Endodermal cell (in vitro differentiated cells): ENCODE data around the gene RPS2. TPM values are rescaled to one million over a fixed set of nuclear protein-coding genes. Genes with fewer than 3 reads are reported as not detected.
A peak's percentile ranks its signal among the peaks of the same experiment; 100 is the strongest.
"Not testable (repeated sequence)": the region's sequence is repeated elsewhere in the genome, so short reads cannot be mapped to it uniquely, and the experiment has no call there.

Experiments
- DNase-seq: peaks from one replicate; pipeline ENCODE4 v3.0.0-alpha.2; 2017
- H3K27ac ChIP-seq: 2 replicates; pipeline ENCODE4 v1.5.1; 2013; ENCODE audit warnings: mild to moderate bottlenecking, low read depth, low read length, moderate library complexity
- H3K27me3 ChIP-seq: 2 replicates; pipeline ENCODE4 v1.6.1; 2013; ENCODE audit warnings: mild to moderate bottlenecking, low read length, moderate library complexity; ENCODE audit not compliant: insufficient read depth, control insufficient read depth, poor library complexity, severe bottlenecking
- H3K36me3 ChIP-seq: 2 replicates; pipeline ENCODE4 v1.7.0; 2013; ENCODE audit warnings: mild to moderate bottlenecking, low read length, moderate library complexity; ENCODE audit not compliant: control insufficient read depth, insufficient read depth
- H3K4me1 ChIP-seq: one replicate; pipeline ENCODE4 v1.7.0; 2013; ENCODE audit warnings: low read length; ENCODE audit not compliant: control insufficient read depth, insufficient read depth
- H3K4me3 ChIP-seq: 2 replicates; pipeline ENCODE4 v1.5.1; 2013; ENCODE audit warnings: mild to moderate bottlenecking, low read length, moderate library complexity
- H3K9ac ChIP-seq: 2 replicates; pipeline ENCODE4 v1.6.1; 2013; ENCODE audit warnings: mild to moderate bottlenecking, low read length, moderate library complexity; ENCODE audit not compliant: poor library complexity, severe bottlenecking; ENCODE audit errors: extremely low read depth
- H3K9me3 ChIP-seq: 2 replicates; pipeline ENCODE4 v1.6.1; 2013; ENCODE audit warnings: mild to moderate bottlenecking, low read length, moderate library complexity; ENCODE audit not compliant: control insufficient read depth
- H3K27ac Mint-ChIP-seq: 2 replicates; pipeline ENCODE4 v1.8.0; 2020; ENCODE audit warnings: mixed read lengths
- H3K27me3 Mint-ChIP-seq: 2 replicates; pipeline ENCODE4 v1.8.0; 2021; ENCODE audit warnings: mild to moderate bottlenecking, mixed read lengths; ENCODE audit not compliant: insufficient read depth
- H3K36me3 Mint-ChIP-seq: 2 replicates; pipeline ENCODE4 v1.8.0; 2020; ENCODE audit warnings: low read depth, mixed read lengths
- H3K4me1 Mint-ChIP-seq: 2 replicates; pipeline ENCODE4 v1.8.0; 2020; ENCODE audit warnings: mixed read lengths
- H3K4me3 Mint-ChIP-seq: 2 replicates; pipeline ENCODE4 v1.8.0; 2020; ENCODE audit warnings: mild to moderate bottlenecking, moderate library complexity, mixed read lengths
- H3K9me3 Mint-ChIP-seq: 2 replicates; pipeline ENCODE4 v1.8.0; 2020; ENCODE audit warnings: mild to moderate bottlenecking, mixed read lengths
- CTCF ChIP-seq: fragments of 200-600 bp; sonication (generic); conservative IDR thresholded peaks from 2 replicates; pipeline ENCODE4 v1.5.0; 2021; ENCODE audit warnings: antibody characterized with exemption, mild to moderate bottlenecking
- WGBS, 2 experiments: methylation state at CpG; one replicate each; pipeline versions ENCODE4 v1.1.5 to v1.1.7; 2013; ENCODE audit warnings: missing lambda C conversion rate in 2 of 2, mixed read lengths in 1 of 2; ENCODE audit not compliant: insufficient coverage in 1 of 2, insufficient read length in 1 of 2; 5-methylcytosine and 5-hydroxymethylcytosine counted together
- total RNA-seq, 2 donors: library from RNA; stranded (reverse); fragmentation: NEBNext Ultra II Directional in 1 of 2; extraction: Animal tissue kit (Norgen Biotek cat#: 25700) in 1 of 2; gene quantifications; 2 replicates in 1 of 2; 3 replicates in 1 of 2; pipeline ENCODE4 v1.2.1, GENCODE V29; 2021

The RPS2 gene
- total RNA-seq, 2 donors from 2014 or later: 3,064 to 3,492 TPM

GRCh38 chr16:1920727-1921171 is 43.9 kb downstream of the RPS2 start:
- Histone ChIP-seq H3K9ac (no peak overlapping the region), H3K4me3 (no peak overlapping the region), H3K36me3 (no peaks in the 10 kb centered on the region), H3K4me1 (no peaks in the 10 kb centered on the region), H3K27ac (no peak overlapping the region), H3K27me3 (peaks cover 91% of the 10 kb centered on the region), H3K9me3 (no peaks in the 10 kb centered on the region)
- WGBS, 2 experiments: 10 to 17% methylated on average over 13 to 15 of the region's 15 CpGs
- DNase-seq: peak; percentile 90
- peaks cover 89% of the 10 kb centered on the region for H3K27me3 Mint-ChIP-seq
- TF ChIP-seq CTCF: no peak
- no peaks in the 10 kb centered on the region for H3K9me3 Mint-ChIP-seq
- H3K4me3 Mint-ChIP-seq: no peak overlapping the region
- no peaks in the 10 kb centered on the region for H3K36me3 Mint-ChIP-seq
- no peak overlapping the region for H3K27ac Mint-ChIP-seq
- peaks cover 2% of the 10 kb centered on the region for H3K4me1 Mint-ChIP-seq

- H3K4me1 ChIP-seq, H3K4me3 ChIP-seq, H3K9ac ChIP-seq, H3K4me1 Mint-ChIP-seq, H3K27ac ChIP-seq, H3K9me3 ChIP-seq, H3K36me3 Mint-ChIP-seq, DNase-seq, H3K4me3 Mint-ChIP-seq, H3K36me3 ChIP-seq, H3K9me3 Mint-ChIP-seq, H3K27ac Mint-ChIP-seq: not testable (repeated sequence)
- peaks cover 96% of the 10 kb centered on the region for H3K27me3 ChIP-seq
- 59 to 67% methylated on average over 13 to 21 of the region's 21 CpGs for WGBS, 2 experiments
- peaks cover 92% of the 10 kb centered on the region for H3K27me3 Mint-ChIP-seq
Measured at GRCh38 chr16:1920122-1920521, 44.5 kb downstream of the RPS2 start.

- Histone ChIP-seq H3K4me3 (no peak overlapping the region), H3K4me1 (no peaks in the 10 kb centered on the region), H3K9me3 (no peaks in the 10 kb centered on the region), H3K27ac (no peak overlapping the region), H3K9ac (no peak overlapping the region), H3K36me3 (no peaks in the 10 kb centered on the region), H3K27me3 (peaks cover 96% of the 10 kb centered on the region)
- TF ChIP-seq CTCF: no peak
- Mint-ChIP-seq H3K4me3 (no peak overlapping the region), H3K4me1 (peaks cover 2% of the 10 kb centered on the region), H3K36me3 (no peaks in the 10 kb centered on the region), H3K27me3 (peaks cover 91% of the 10 kb centered on the region), H3K9me3 (no peaks in the 10 kb centered on the region), H3K27ac (no peak overlapping the region)
- 48 to 57% methylated on average over 19 to 30 of the region's 30 CpGs for WGBS, 2 experiments
- peak; percentile 69 for DNase-seq
Measured at GRCh38 chr16:1919327-1919998, 45.2 kb downstream of the RPS2 start.
